Mesodermal cell (in vitro differentiated cells): ENCODE results near the gene PADI3.

Experiments
- H3K27ac ChIP-seq: 2 replicates; pipeline ENCODE4 v1.7.0; 2013; ENCODE audit warnings: mild to moderate bottlenecking, low read depth, low read length, moderate library complexity; ENCODE audit not compliant: severe bottlenecking
- H3K36me3 ChIP-seq: 2 replicates; pipeline ENCODE4 v1.7.1; 2013; ENCODE audit warnings: mild to moderate bottlenecking, low read length, moderate library complexity; ENCODE audit not compliant: control insufficient read depth, insufficient read depth
- H3K4me1 ChIP-seq: one replicate; pipeline ENCODE4 v1.7.1; 2013; ENCODE audit warnings: mild to moderate bottlenecking, low read length; ENCODE audit not compliant: insufficient read depth, control insufficient read depth, poor library complexity, severe bottlenecking
- H3K4me3 ChIP-seq: 2 replicates; pipeline ENCODE4 v1.7.0; 2013; ENCODE audit warnings: low read length, control low read depth, mild to moderate bottlenecking; ENCODE audit not compliant: insufficient read depth, poor library complexity, severe bottlenecking; ENCODE audit errors: extremely low read depth
- H3K9me3 ChIP-seq: 2 replicates; pipeline ENCODE4 v1.7.1; 2013; ENCODE audit warnings: mild to moderate bottlenecking, low read length, moderate library complexity; ENCODE audit not compliant: control insufficient read depth
- WGBS, 2 experiments: methylation state at CpG; one replicate each; pipeline ENCODE4 v1.1.5; 2013; ENCODE audit warnings: missing lambda C conversion rate in 2 of 2; ENCODE audit not compliant: insufficient coverage in 2 of 2; 5-methylcytosine and 5-hydroxymethylcytosine counted together

Gene PADI3

GRCh38 chr1:17258116-17258757, 9.3 kb downstream of the PADI3 start:
- Histone ChIP-seq H3K27ac (no peak overlapping the region), H3K36me3 (no peaks in the 10 kb centered on the region), H3K9me3 (no peaks in the 10 kb centered on the region), H3K4me3 (no peak overlapping the region), H3K4me1 (peaks cover 7% of the 10 kb centered on the region)
- 83 to 91% methylated on average over 4 to 8 of the region's 9 CpGs for WGBS, 2 experiments

DNA sequence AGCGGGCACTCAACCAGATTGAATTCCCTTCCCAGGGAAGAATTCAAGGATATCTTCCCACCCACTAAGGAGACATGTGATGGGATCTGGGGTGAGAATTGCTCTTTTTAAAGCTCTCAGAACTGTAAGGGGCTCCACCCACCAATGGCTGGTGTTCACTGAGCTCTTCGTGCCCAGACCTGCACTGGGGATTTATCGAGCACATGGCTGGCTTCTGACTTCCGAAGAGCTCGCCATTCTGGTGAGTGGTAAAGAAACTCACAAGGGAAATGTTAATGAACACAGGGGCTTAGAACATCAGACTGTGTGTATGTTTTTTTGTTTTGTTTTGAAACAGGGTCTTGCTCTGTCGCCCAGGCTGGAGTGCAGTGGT, 9.8 kb downstream of the PADI3 start:
- Histone ChIP-seq H3K36me3 (no peaks in the 10 kb centered on the region), H3K4me1 (peaks cover 7% of the 10 kb centered on the region), H3K27ac (no peak overlapping the region), H3K4me3 (no peak overlapping the region), H3K9me3 (no peaks in the 10 kb centered on the region)
- 94 to 96% methylated on average over 4 to 6 of the region's 6 CpGs for WGBS, 2 experiments

GRCh38 chr1:17259233-17259873, 10.5 kb downstream of the PADI3 start:
- H3K36me3 ChIP-seq: no peaks in the 10 kb centered on the region
- H3K27ac ChIP-seq: no peak overlapping the region
- no peak overlapping the region for H3K4me3 ChIP-seq
- H3K4me1 ChIP-seq: peaks cover 7% of the 10 kb centered on the region
- H3K9me3 ChIP-seq: no peaks in the 10 kb centered on the region
- WGBS, 2 experiments: 86 to 89% methylated on average over 19 to 23 of the region's 24 CpGs

GRCh38 chr1:17260264-17260663, 11.4 kb downstream of the PADI3 start:
- 82 to 92% methylated on average over 4 to 5 of the region's 7 CpGs for WGBS, 2 experiments
- Histone ChIP-seq H3K27ac (no peak overlapping the region), H3K4me3 (no peak overlapping the region), H3K36me3 (no peaks in the 10 kb centered on the region), H3K9me3 (no peaks in the 10 kb centered on the region), H3K4me1 (peaks cover 12% of the 10 kb centered on the region)

GRCh38 chr1:17260738-17261137, 11.8 kb downstream of the PADI3 start:
- Histone ChIP-seq H3K4me1 (peaks cover 15% of the 10 kb centered on the region), H3K4me3 (no peak overlapping the region), H3K36me3 (no peaks in the 10 kb centered on the region), H3K9me3 (no peaks in the 10 kb centered on the region), H3K27ac (no peak overlapping the region)
- 97 to 100% methylated on average over 3 of the region's 5 CpGs for WGBS, 2 experiments

DNA sequence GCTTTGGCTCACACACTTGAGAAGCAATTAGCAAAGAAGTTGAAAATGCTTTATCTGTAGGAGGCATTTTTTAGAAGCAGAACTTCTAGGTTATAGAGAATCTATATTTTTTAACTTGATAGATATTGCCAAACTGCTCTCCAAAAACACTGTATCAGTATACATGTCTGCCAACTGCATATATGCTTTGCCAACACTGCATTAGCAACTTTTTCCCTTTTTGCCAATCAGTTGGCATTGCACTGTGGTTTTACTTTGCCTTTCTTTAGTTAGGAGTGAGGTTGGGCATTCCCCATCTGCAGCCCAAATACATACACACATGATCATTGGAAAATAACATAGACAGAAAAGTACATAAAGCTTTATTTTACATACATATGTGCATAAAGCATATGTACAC, 15.0 kb downstream of the PADI3 start:
- Histone ChIP-seq H3K4me1 (peaks cover 15% of the 10 kb centered on the region), H3K27ac (no peak overlapping the region), H3K9me3 (no peaks in the 10 kb centered on the region), H3K36me3 (no peaks in the 10 kb centered on the region), H3K4me3 (no peak overlapping the region)

- no peak overlapping the region for H3K4me3 ChIP-seq
- no peaks in the 10 kb centered on the region for H3K9me3 ChIP-seq
- 69 to 75% methylated on average over 2 to 4 of the region's 5 CpGs for WGBS, 2 experiments
- no peak overlapping the region for H3K27ac ChIP-seq
- no peaks in the 10 kb centered on the region for H3K36me3 ChIP-seq
- peaks cover 13% of the 10 kb centered on the region for H3K4me1 ChIP-seq
Measured at GRCh38 chr1:17264470-17264869, 15.6 kb downstream of the PADI3 start.

DNA sequence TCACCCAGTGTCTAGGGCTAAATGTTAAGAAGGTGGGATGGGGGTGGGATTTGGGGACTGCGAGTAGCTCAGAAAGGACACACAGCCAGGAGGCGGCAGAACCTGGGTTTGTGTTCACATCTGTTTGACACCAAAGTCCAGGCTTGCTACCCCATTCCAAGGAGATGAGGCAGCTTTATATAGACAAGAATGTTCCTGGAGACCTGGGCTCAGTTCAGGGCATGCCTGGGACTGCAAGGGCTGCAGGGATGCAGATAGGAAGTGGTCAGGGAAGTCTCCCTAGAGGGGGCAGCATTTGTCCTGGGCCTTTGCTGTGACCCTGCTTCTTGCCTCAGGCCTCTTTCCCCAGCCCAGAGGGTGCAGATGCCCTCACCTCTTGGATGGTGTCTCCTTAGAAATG, 16.3 kb downstream of the PADI3 start:
- WGBS, 2 experiments: 100% methylated on average over 1 of the region's 2 CpGs; no CpG with 5 or more reads in 1 of the 2 experiments
- H3K4me1 ChIP-seq: peaks cover 8% of the 10 kb centered on the region
- no peak overlapping the region for H3K27ac ChIP-seq
- no peaks in the 10 kb centered on the region for H3K9me3 ChIP-seq
- no peaks in the 10 kb centered on the region for H3K36me3 ChIP-seq
- no peak overlapping the region for H3K4me3 ChIP-seq

GRCh38 chr1:17265950-17266349, 17.1 kb downstream of the PADI3 start:
- Histone ChIP-seq H3K4me3 (no peak overlapping the region), H3K9me3 (no peaks in the 10 kb centered on the region), H3K36me3 (no peaks in the 10 kb centered on the region), H3K27ac (no peak overlapping the region), H3K4me1 (peaks cover 8% of the 10 kb centered on the region)
- 98 to 99% methylated on average over 4 of the region's 4 CpGs for WGBS, 2 experiments

GRCh38 chr1:17270891-17271765, 22.2 kb downstream of the PADI3 start:
- Histone ChIP-seq H3K36me3 (no peaks in the 10 kb centered on the region), H3K9me3 (no peaks in the 10 kb centered on the region), H3K4me1 (no peaks in the 10 kb centered on the region), H3K27ac (no peak overlapping the region), H3K4me3 (no peak overlapping the region)
- 91 to 94% methylated on average over 18 to 19 of the region's 23 CpGs for WGBS, 2 experiments

DNA sequence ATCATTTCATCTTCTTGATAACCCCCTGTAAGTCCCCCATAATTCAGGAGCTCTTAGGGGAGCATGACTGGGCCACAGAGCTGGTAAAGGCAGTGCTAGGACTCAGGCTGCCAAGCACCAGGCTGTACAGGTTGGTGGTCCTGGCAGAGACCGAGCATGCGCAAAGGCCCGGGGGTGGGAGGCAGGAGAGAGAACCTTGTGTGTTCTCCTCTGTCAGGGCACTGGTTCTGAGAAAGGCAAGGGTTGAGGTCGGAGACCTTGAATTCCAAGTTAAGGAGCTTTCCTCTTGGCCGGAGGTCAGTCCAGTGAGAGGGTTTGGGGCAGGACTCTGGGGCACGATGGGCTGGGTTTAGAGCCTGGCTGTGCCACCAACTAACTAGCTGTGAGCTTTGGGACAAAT, 23.2 kb downstream of the PADI3 start:
- Histone ChIP-seq H3K9me3 (no peaks in the 10 kb centered on the region), H3K4me3 (no peak overlapping the region), H3K27ac (no peak overlapping the region), H3K4me1 (no peaks in the 10 kb centered on the region), H3K36me3 (no peaks in the 10 kb centered on the region)
- WGBS, 2 experiments: 94 to 97% methylated on average over 4 to 5 of the region's 6 CpGs
